GM21576 (cell line): ENCODE measurements around the gene CTNS.

Experiments
- ATAC-seq: cut with Tn5 transposase; IDR thresholded peaks from one replicate; pipeline ENCODE4 v1.9.1; 2021; ENCODE audit warnings: mild to moderate bottlenecking, moderate library complexity; ENCODE audit not compliant: unreplicated experiment

The CTNS gene

GRCh38 chr17:3657874-3658783, 21.6 kb downstream of the CTNS start:
- no peak for ATAC-seq

DNA sequence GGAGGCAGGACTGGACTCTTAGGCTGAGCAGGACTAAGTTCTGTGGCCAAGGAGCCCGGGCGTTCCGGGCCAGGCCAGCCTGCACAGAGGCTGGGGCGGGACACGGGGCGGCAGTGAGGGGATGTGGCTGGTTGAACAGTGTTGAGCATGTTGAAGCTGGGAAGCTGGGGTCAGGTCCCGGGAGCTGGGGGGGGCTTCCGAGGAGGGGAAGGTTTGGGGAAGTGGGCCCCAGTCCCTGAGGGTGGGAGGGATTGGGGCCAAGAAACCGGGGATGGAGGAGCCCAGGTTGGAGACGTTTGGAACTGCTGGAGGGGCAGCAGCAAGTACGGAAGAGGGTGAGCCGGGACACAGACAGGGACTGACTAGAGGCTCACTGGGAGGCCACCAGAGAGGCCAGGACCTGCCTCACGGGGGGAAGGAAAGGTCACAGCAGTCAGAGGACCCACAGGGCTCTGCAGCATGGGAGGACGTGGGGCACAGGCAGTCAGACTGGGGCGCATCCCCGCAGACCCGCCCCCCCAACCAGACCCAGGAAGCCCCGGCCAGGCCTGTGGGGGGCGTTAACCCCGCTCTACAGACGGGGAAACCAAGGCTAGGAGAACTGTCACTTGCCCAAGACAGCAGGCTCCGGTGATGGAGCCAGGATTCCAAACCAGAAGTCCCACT, 22.4 kb downstream of the CTNS start:
- ATAC-seq: no peak

DNA sequence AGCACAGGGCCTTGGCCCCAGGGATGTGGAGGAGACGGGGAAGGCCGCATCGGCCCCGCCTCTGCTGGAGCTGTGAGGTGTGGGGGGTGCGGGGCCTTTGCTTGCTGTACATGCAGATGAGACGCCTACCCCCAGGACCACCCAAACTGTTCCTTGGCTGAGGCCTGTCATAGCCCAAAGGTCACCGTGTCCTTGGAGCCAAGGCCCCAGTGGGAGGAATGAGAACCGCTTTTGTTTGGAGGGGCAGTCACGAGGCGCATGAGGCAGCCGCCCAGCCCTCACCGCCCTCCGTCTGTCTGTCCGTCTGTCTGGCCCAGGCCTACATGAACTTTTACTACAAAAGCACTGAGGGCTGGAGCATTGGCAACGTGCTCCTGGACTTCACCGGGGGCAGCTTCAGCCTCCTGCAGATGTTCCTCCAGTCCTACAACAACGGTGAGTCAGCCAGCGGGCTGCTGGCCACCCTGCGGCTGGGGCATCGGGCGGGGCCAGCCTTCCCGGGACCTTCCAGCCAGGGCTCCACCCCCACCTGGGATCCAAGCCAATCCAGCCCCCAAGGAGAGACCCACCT, 23.1 kb downstream of the CTNS start:
- no peak for ATAC-seq

- ATAC-seq: no peak
Observed at GRCh38 chr17:3660311-3660891, 23.8 kb downstream of the CTNS start.

DNA sequence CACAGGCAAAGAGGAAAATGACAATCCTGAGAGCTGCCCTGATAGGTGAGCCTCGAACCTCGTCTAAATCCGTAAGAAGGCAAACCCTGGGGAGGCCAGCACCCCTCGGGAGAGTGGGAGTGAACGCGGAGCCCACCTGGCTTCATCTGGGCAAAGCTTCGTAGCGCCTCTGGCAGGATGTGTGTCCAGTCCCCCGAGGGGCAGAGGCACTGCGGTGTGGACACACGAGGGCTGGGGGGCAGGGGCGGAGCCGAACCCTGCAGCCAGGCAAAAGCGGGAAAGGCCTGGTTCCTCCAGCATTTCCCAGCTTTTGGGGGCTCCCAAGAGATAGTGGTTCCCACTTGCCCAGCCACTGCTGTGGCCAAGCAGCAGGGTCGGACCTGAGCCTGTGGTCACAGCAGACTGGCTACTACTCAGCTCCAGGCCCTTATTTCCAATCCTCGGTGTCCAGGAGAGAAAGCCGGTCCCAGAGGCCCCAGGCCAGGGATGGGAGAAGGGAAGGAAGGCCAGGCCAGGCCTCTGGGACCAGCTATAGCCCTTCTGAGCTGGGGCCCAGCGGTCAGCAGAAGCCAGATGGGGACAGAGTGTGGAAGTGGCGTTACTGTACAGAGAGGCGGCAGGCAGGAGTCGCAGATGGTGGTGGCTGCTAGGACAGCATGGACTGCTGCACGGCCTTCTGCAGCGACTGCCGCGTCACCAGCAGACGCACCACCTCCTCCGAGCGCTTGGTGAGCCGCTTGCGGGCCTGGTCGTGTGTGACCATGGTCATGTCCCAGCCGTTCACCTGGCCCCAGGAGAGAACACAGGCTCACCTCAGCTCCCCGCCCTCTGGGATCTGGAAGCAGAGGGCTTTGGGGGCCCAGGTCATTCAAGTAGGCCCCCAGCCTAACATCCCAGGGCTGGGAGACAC, 26.8 kb downstream of the CTNS start:
- no peak for ATAC-seq

DNA sequence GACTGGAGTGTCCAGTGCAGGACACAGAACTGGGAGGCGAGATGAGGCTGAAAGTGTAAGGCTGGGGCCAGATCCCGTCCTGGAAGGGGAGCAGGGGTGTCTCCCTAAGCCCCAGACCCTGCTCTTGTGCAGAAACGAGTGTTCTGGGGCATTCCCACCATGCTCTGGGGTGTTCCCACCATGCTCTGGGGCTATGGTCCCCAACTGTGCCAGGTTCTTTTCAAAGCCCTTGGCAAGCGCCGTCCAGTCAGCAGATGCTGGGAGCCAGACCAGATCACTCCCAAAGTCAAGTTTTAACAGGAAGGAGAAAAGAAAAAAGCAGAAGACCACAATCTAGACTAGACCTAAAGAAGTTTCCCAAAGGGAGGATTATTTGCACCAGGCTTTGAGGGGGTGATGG, 29.3 kb downstream of the CTNS start:
- no peak for ATAC-seq

GRCh38 chr17:3666516-3666915, 30.0 kb downstream of the CTNS start:
- no peak for ATAC-seq

DNA sequence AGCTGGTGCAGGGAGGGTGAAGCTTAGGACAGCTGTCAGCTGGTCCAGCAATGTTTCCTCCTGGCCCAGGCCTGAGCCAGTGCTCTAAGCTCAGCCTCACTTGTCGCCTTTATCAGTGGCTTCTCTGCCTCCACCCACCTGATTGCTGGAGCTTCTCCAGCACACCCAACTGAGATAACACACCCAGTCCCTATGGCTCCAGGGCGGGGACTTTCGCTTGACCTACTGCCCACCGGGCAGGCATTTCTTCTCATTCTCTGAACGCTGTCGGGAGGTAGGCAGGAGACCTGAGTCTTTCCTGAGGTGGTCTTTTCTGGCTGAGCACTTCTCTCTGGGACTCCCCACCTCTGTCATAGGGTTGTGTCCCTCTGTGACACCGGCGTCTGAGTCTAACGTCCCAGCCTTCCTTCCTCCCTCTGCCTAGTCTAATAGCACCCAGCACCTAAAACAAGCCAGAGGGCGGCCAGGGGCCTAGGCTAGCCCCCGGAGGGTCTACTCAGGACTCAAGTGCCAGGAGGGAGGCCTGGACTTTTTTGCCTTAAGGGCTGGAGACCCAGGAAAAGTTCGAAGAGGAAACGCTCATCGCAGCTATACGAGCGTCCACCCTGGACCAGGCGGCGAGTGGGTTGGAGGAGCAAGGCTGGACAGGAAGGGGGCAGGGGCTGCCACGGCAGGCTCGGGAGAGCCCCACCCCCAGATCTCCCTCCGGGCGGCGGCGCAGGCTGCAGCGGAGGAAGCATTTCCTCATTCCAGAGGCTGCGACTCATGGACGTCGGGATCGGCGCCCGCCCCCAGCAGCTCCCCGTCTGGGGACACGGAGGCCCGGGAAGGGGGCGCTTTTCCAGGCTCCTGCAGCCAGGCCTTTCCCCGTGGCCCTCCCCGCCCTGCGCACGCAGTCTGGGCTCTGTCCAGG, 31.1 kb downstream of the CTNS start:
- peak; percentile 15 for ATAC-seq

DNA sequence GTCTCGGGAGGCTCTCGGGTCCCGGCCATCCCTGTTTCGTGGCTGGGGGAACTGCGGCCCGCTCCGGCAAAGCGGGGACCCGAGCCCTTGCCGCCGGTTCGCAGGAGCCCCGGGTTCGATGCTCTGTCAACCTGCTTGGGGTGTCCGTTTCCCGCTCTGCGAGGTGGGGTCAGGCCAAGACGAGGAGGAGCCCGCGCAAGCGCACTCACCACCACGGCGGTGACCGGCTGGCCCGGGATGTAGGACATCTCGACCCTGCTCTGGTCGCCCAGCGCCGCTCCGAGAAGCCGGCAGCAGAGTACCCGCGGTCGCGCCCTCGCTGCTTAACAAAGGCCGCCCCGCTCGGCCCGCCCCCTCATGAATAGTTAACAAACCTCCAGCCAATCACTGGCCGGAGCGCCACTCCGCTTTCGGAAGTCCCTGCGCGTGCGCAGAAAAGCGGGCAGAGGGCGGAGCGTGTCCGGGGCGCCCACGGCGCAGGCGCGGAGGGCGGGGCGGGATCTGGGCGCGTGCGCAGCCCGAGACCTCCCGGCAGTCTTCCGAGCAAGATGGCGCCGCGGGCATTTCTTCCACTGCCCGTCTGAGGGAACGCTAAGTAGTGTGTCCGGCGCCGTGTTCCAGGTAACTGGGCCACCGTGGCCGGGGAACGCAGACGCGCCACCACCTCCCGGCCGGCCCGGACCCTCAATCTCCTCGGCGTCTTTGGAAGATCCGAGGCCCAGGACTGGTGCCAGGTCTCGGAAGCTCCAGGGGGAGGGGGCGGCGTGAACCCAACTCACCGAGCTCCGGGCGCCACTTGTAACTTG, 31.9 kb downstream of the CTNS start, which contains the start of the genes EMC6 and TAX1BP3:
Gene EMC6, plus strand, starts transcription at position 534 of the 806 bp plus-strand sequence. CDS start 335 bp downstream, outside the sequence.
Gene TAX1BP3, minus strand, starts transcription at position 300 of the 806 bp plus-strand sequence. Its CDS starts 52 bp downstream, at position 248.
- ATAC-seq: peak; percentile 83

DNA sequence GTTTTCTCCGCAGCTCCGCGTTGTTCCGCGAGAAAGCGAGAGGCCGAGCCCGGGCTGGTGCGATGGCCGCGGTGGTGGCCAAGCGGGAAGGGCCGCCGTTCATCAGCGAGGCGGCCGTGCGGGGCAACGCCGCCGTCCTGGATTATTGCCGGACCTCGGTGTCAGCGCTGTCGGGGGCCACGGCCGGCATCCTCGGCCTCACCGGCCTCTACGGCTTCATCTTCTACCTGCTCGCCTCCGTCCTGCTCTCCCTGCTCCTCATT, 32.5 kb downstream of the CTNS start:
- no peak for ATAC-seq

GRCh38 chr17:3669548-3669947, 33.0 kb downstream of the CTNS start:
- ATAC-seq: no peak

DNA sequence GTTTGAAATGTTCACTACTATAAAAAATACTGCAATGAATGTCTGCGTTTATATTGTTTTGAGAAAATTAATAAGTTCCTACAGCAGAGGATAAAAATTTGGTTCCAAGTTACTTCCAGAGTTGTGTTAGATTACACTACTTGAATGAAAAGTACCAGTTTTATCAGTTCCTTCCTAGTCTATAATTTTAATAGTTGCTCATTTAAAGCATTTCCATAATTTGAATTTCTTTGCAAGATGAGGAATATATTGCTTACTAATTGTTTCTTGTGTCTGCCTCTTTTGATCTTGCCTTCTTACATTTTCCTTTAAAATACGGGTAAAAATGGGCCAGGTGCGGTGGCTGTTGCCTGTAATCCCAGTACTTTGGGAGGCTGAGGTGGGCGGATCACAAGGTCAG, 36.0 kb downstream of the CTNS start:
- ATAC-seq: no peak

- no peak for ATAC-seq
Observed at GRCh38 chr17:3675886-3676285, 39.3 kb downstream of the CTNS start.

- no peak for ATAC-seq
Observed at GRCh38 chr17:3678095-3678820, 41.7 kb downstream of the CTNS start.

GRCh38 chr17:3678821-3679530, 42.4 kb downstream of the CTNS start:
- ATAC-seq: no peak

- ATAC-seq: no peak
Observed at GRCh38 chr17:3679531-3680126, 43.1 kb downstream of the CTNS start.

- ATAC-seq: no peak
Observed at GRCh38 chr17:3681057-3681456, 44.5 kb downstream of the CTNS start.
